Ascending aorta (tissue), 2 donors: ENCODE measurements around the gene USP15. TPM values are rescaled to one million over a fixed set of nuclear protein-coding genes. Genes with fewer than 3 reads are reported as not detected.

Experiments used
- DNase-seq, 2 donors: peaks; one replicate each; pipeline ENCODE4 v3.0.0-alpha.2; 2019; ENCODE audit warnings: low spot score in 2 of 2
- H3K27ac ChIP-seq, 2 donors: fragments of 200-600 bp; sonication (generic); one replicate each; pipeline ENCODE4 v1.5.1; 2016 to 2017; ENCODE audit warnings: mild to moderate bottlenecking in 1 of 2
- H3K27me3 ChIP-seq: fragments of 200-600 bp; sonication (generic); one replicate; pipeline ENCODE4 v1.5.1; 2017
- H3K36me3 ChIP-seq, 2 donors: fragments of 200-600 bp; sonication (generic); one replicate each; pipeline ENCODE4 v1.5.1; 2016
- H3K4me1 ChIP-seq, 2 donors: fragments of 200-600 bp; sonication (generic); one replicate each; pipeline ENCODE4 v1.5.1; 2016 to 2017; ENCODE audit warnings: mild to moderate bottlenecking in 1 of 2
- H3K4me3 ChIP-seq, 2 donors: fragments of 200-600 bp; sonication (generic); one replicate each; pipeline ENCODE4 v1.5.1; 2016 to 2017; ENCODE audit warnings: mild to moderate bottlenecking in 1 of 2
- H3K9me3 ChIP-seq, 2 donors: fragments of 200-600 bp; sonication (generic); one replicate each; pipeline ENCODE4 v1.5.1; 2016
- intact Hi-C: fragments of 100-400 bp; cut with DNase I; formaldehyde crosslinking; loops from one replicate; pipeline ENCODE4 v1.15.1; 2023
- total RNA-seq: library from RNA; depleted of rRNA; stranded (reverse); fragments of >200 nt; gene quantifications from one replicate; pipeline ENCODE4 v1.1.0, GENCODE V29; 2016
- TF ChIP-seq, protein P1 (sequence below), 3 experiments: fragments of 200-600 bp in 2 of 3; fragments of 450-650 bp in 1 of 3; sonication (generic) in 2 of 3; IDR thresholded peaks; one replicate each; pipeline ENCODE4 v1.5.1; 2016 to 2019; ENCODE audit warnings: antibody characterized with exemption in 3 of 3, mild to moderate bottlenecking in 1 of 3, moderate library complexity in 1 of 3

USP15 gene
- total RNA-seq, 1 donor from 2014 or later = 48.2 TPM

DNA sequence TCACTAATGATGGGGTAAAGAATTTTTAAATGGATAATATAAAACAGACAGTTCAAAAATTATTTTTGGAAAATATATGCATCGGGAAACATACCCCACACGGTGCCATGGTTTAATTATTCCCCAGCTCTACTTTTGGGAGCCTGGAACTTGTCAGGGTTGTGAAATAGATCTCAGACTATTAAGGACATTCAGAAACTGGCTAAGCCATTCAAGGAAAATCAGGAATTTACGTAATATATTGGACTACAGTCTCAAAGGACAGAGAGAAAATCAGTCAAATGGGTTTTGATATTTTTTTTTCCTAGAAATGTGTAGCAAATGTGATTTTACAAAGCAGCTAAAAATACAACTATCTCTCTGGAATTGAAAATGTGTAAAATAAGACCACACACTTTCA, 148.9 kb downstream of the USP15 start:
- intact Hi-C loops = no loop called here
- no peaks in the 10 kb centered on the region for H3K9me3 ChIP-seq
- no peaks in the 10 kb centered on the region for H3K27me3 ChIP-seq
- H3K4me1 ChIP-seq = no peaks in the 10 kb centered on the region
- H3K27ac ChIP-seq = no peak overlapping the region
- TF ChIP-seq, protein P1, sequence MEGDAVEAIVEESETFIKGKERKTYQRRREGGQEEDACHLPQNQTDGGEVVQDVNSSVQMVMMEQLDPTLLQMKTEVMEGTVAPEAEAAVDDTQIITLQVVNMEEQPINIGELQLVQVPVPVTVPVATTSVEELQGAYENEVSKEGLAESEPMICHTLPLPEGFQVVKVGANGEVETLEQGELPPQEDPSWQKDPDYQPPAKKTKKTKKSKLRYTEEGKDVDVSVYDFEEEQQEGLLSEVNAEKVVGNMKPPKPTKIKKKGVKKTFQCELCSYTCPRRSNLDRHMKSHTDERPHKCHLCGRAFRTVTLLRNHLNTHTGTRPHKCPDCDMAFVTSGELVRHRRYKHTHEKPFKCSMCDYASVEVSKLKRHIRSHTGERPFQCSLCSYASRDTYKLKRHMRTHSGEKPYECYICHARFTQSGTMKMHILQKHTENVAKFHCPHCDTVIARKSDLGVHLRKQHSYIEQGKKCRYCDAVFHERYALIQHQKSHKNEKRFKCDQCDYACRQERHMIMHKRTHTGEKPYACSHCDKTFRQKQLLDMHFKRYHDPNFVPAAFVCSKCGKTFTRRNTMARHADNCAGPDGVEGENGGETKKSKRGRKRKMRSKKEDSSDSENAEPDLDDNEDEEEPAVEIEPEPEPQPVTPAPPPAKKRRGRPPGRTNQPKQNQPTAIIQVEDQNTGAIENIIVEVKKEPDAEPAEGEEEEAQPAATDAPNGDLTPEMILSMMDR (IDR thresholded peaks at IDR 0.05) = no peak
- no peaks in the 10 kb centered on the region for H3K36me3 ChIP-seq
- DNase-seq = no peak
- H3K4me3 ChIP-seq = no peak overlapping the region

- intact Hi-C loops = no loop called here
- H3K27ac ChIP-seq = no peak overlapping the region
- H3K36me3 ChIP-seq = no peaks in the 10 kb centered on the region
- H3K4me3 ChIP-seq = no peak overlapping the region
- TF ChIP-seq, protein P1 (IDR thresholded peaks at IDR 0.05) = no peak
- H3K4me1 ChIP-seq = no peaks in the 10 kb centered on the region
- no peak for DNase-seq
- no peaks in the 10 kb centered on the region for H3K27me3 ChIP-seq
- H3K9me3 ChIP-seq = no peaks in the 10 kb centered on the region
Observed at GRCh38 chr12:62414180-62414579, 154.0 kb downstream of the USP15 start.

DNA sequence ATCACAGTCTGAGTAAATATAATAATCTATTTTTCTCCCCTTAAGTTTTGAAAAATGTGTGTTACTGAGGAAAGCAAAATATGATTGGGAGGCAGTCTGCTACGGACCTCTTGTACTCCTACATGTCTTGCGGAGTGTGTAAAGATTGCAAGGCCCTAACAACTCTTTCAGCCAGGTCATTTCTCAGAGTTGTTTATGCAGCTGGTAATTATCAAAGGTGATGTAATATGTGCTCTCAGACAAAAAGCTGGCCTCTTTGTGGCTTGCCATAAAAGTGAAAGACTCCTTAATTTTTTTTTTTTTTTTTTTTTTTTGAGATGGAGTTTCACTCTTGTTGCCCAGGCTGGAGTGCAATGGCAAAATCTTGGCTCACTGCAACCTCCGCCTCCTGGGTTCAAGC, 165.9 kb downstream of the USP15 start:
- no peak for DNase-seq
- Histone ChIP-seq H3K27ac (no peak overlapping the region), H3K4me1 (no peaks in the 10 kb centered on the region), H3K27me3 (no peaks in the 10 kb centered on the region), H3K4me3 (no peak overlapping the region), H3K9me3 (peaks cover 5 to 19% of the 10 kb centered on the region in 2 donors), H3K36me3 (no peaks in the 10 kb centered on the region)
- intact Hi-C loops = no loop called here
- TF ChIP-seq, protein P1 (IDR thresholded peaks at IDR 0.05) = no peak

- Histone ChIP-seq H3K9me3 (peaks cover 5 to 19% of the 10 kb centered on the region in 2 donors), H3K27ac (no peak overlapping the region), H3K27me3 (no peaks in the 10 kb centered on the region), H3K4me3 (no peak overlapping the region), H3K4me1 (no peaks in the 10 kb centered on the region), H3K36me3 (no peaks in the 10 kb centered on the region)
- no peak for DNase-seq
- TF ChIP-seq, protein P1 (IDR thresholded peaks at IDR 0.05) = no peak
- intact Hi-C loops = no loop called here
Observed at GRCh38 chr12:62429457-62429856, 169.3 kb downstream of the USP15 start.

DNA sequence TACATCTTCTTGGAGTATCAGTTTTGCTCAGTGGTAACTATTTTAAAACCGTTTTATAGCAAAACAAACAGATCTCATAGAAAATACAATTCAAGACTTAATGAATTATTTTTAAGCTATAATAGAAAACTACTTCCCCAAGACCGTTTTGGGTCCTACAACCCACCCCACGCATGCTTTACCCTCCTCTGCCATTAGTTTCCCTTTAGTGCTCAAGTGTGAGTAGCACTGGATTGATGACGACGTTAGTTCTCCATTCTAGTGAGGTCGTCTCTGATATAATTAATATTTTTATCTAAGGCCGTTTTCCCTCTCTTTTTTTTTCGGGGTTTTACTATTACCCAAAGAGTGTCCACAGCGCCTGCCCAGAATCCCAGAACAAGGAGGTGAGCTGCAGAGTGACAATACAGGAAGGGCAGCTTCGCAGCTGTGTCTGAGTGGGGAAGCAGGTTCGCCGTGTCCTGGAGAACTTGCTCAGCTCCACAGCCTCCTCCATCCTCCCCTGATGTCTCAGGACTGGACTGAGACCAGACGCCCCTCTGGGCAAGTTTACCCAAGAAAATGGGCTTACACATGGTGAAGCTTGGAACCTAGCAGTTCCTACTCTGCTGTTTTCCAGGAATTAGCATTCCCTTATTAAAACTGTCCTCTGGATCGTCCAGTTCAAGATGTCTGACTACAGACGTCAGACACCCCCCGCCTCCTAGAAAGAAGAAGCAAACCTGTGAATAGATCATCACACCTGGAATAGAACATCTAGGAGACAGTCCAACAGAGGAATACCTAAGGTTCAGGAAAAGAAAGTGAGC, 174.5 kb downstream of the USP15 start:
- H3K4me3 ChIP-seq = peak overlapping the region; percentile 52 to 75
- peaks cover 0 to 2% of the 10 kb centered on the region in 2 donors for H3K4me1 ChIP-seq
- H3K36me3 ChIP-seq = no peaks in the 10 kb centered on the region
- no peaks in the 10 kb centered on the region for H3K27me3 ChIP-seq
- TF ChIP-seq, protein P1 (IDR thresholded peaks at IDR 0.05) = no peak
- DNase-seq = no peak
- intact Hi-C loops = loop anchor here (5.0 kb wide), 1 partner anchor 633 kb away; no protein-coding TSS in a partner anchor
- H3K9me3 ChIP-seq = no peaks in the 10 kb centered on the region
- H3K27ac ChIP-seq = no peak overlapping the region
